K562 (cell line): Measurements from ENCODE around the gene TUT1. TPM values are rescaled to one million over a fixed set of nuclear protein-coding genes. Genes with fewer than 3 reads are reported as not detected.

Experiments used
- CBX5 ChIP-seq: IDR thresholded peaks from 2 replicates; pipeline ENCODE4 v1.6.1; 2014; ENCODE audit warnings: low read depth, borderline replicate concordance
- CTBP1 ChIP-seq: fragments of 450-650 bp; IDR thresholded peaks from 2 replicates; pipeline ENCODE4 v1.6.1; 2016; ENCODE audit warnings: borderline replicate concordance
- ETV6 ChIP-seq, 3 experiments: fragments of 150-350 bp in 1 of 3; sonication (generic) in 1 of 3; formaldehyde crosslinking in 1 of 3; IDR thresholded peaks; 2 replicates each; pipeline versions ENCODE4 v1.6.1 to v1.8.0; 2014 to 2022; ENCODE audit warnings: borderline replicate concordance in 2 of 3, low read depth in 2 of 3, antibody characterized with exemption in 1 of 3, low read length in 1 of 3, mild to moderate bottlenecking in 1 of 3, missing genetic modification reagents in 1 of 3
- HINFP ChIP-seq: fragments of 450-650 bp; conservative IDR thresholded peaks from 2 replicates; pipeline ENCODE4 v1.6.1; 2016; ENCODE audit warnings: missing genetic modification characterization, low read depth, mild to moderate bottlenecking, control low read depth, missing compliant biosample characterization
- KAT7 ChIP-seq: sonication (generic); formaldehyde crosslinking; IDR thresholded peaks from 2 replicates; pipeline ENCODE4 v1.8.0; 2022; ENCODE audit warnings: missing genetic modification reagents, mild to moderate bottlenecking, borderline replicate concordance
- LCOR ChIP-seq: sonication (generic); formaldehyde crosslinking; IDR thresholded peaks from 2 replicates; pipeline ENCODE4 v1.8.0; 2022; ENCODE audit warnings: mild to moderate bottlenecking, missing genetic modification reagents
- MIER1 ChIP-seq: fragments of 450-650 bp; IDR thresholded peaks from 2 replicates; pipeline ENCODE4 v1.6.1; 2016; ENCODE audit warnings: antibody characterized with exemption, mild to moderate bottlenecking, low read depth
- MYNN ChIP-seq, 2 experiments: sonication (generic); formaldehyde crosslinking in 1 of 2; IDR thresholded peaks; 2 replicates each; pipeline versions ENCODE4 v1.5.0 to v1.6.1; 2016 to 2020; ENCODE audit warnings: antibody characterized with exemption in 1 of 2, missing genetic modification reagents in 1 of 2
- PREB ChIP-seq: sonication (generic); formaldehyde crosslinking; IDR thresholded peaks from 2 replicates; pipeline ENCODE4 v1.8.1; 2023; ENCODE audit warnings: mild to moderate bottlenecking, missing genetic modification reagents
- RHOXF2B ChIP-seq: fragments of 250-450 bp; sonication (Bioruptor Pico); conservative IDR thresholded peaks from 2 replicates; pipeline ENCODE4 v1.5.1; 2021
- SETDB1 ChIP-seq: IDR thresholded peaks from one replicate; pipeline ENCODE4 v1.6.1; 2012; ENCODE audit warnings: low read length, control low read depth, inconsistent platforms
- SIN3A ChIP-seq, 2 experiments: fragments of 150-350 bp in 1 of 2; IDR thresholded peaks; 2 replicates each; pipeline ENCODE4 v1.6.1; 2011 to 2016; ENCODE audit warnings: borderline replicate concordance in 2 of 2, low read depth in 2 of 2, low read length in 2 of 2, mild to moderate bottlenecking in 2 of 2, moderate library complexity in 2 of 2; ENCODE audit not compliant: control insufficient read depth in 1 of 2
- TAL1 ChIP-seq: fragments of 450-650 bp; IDR thresholded peaks from 2 replicates; pipeline ENCODE4 v1.6.1; 2016; ENCODE audit warnings: mild to moderate bottlenecking
- YY1 ChIP-seq, 3 experiments: IDR thresholded peaks; 2 replicates each; pipeline ENCODE4 v1.6.1; 2011; ENCODE audit warnings: low read length in 2 of 3, mild to moderate bottlenecking in 2 of 3, moderate library complexity in 2 of 3, borderline replicate concordance in 1 of 3, control low read depth in 1 of 3, low read depth in 1 of 3; ENCODE audit not compliant: insufficient read depth in 3 of 3, insufficient replicate concordance in 2 of 3, control insufficient read depth in 1 of 3, insufficient read length in 1 of 3; ENCODE audit errors: extremely low read depth in 1 of 3
- ZBTB1 ChIP-seq: sonication (generic); formaldehyde crosslinking; IDR thresholded peaks from 2 replicates; pipeline ENCODE4 v1.8.1; 2023; ENCODE audit warnings: missing genetic modification reagents, low read depth, mild to moderate bottlenecking, borderline replicate concordance
- ZNF592 ChIP-seq: fragments of 450-650 bp; IDR thresholded peaks from 2 replicates; pipeline ENCODE4 v1.6.1; 2017; ENCODE audit warnings: antibody characterized with exemption, mild to moderate bottlenecking
- polyA plus RNA-seq, 8 experiments: library from polyadenylated mRNA; depleted of rRNA in 4 of 8; stranded (reverse) in 5 of 8; unstranded in 3 of 8; fragments of >200 nt; fragmentation: Nextera tagmentation in 2 of 8; fragmentation: Illumina TruSeq in 1 of 8; extraction: Ambion mirVana in 2 of 8; extraction: Trizol in 1 of 8; gene quantifications; 2 replicates each; pipeline versions ENCODE4 v1.2.1 to v1.2.3, GENCODE V29; 2011 to 2014; ENCODE audit warnings: inconsistent platforms in 1 of 8, missing spikeins in 1 of 8
- total RNA-seq, 7 experiments: library from RNA; depleted of rRNA in 6 of 7; stranded (reverse); fragments of >200 nt in 6 of 7; fragmentation: Illumina TruSeq in 2 of 7; extraction: Trizol in 2 of 7; gene quantifications; 2 replicates each; pipeline versions ENCODE4 v1.2.1 to v1.2.3, GENCODE V29; 2011 to 2021; ENCODE audit warnings: low replicate concordance in 1 of 7

TUT1 gene
- total and polyA plus RNA-seq, 9 of the 15 experiments (the other 6 are each of a cell fraction or from before 2014, with no cell fraction given): 0.66 to 44.3 (median 15.7) TPM

GRCh38 chr11:62592146-62592815, 958 bp upstream of the TUT1 start (continued):
- TF ChIP-seq PREB: peak; percentile 74; the same call in 1 of the 2 replicates
- TF ChIP-seq HINFP: no peak
- peak; percentile 26; the same call in 1 of the 2 replicates for TF ChIP-seq TAL1
- peak; percentile 15; the same call in 1 of the 2 replicates for TF ChIP-seq ZNF592
- peak; percentile 46; the same call in 1 of the 2 replicates for TF ChIP-seq MYNN (IDR thresholded peaks at IDR 0.05)
- TF ChIP-seq MYNN (CRISPR knock-in tag; IDR thresholded peaks at IDR 0.05): no peak
- 0 out of 4 replicates have a peak, but pooled peaks of 1 of the 2 experiments have one; percentile 19 for TF ChIP-seq SIN3A (IDR thresholded peaks at IDR 0.05; ENCODE audit: borderline replicate concordance in 2 of 2, control insufficient read depth in 1 of 2, low read depth in 2 of 2, low read length in 2 of 2)
- TF ChIP-seq ETV6 (IDR thresholded peaks at IDR 0.05; ENCODE audit: borderline replicate concordance in 1 of 2, low read depth in 2 of 2, low read length in 1 of 2): no peak; a peak in 1 of 4 replicates
- TF ChIP-seq ETV6 (CRISPR knock-in tag; IDR thresholded peaks at IDR 0.05; ENCODE audit: borderline replicate concordance): no peak
- TF ChIP-seq LCOR (CRISPR knock-in tag): peak; percentile 42; the same call in 1 of the 2 replicates
- TF ChIP-seq CBX5: no peak
- TF ChIP-seq SETDB1: no peak
- TF ChIP-seq MIER1: no peak
- peak; percentile 7; the same call in 1 of the 2 replicates for TF ChIP-seq CTBP1
- 0 out of 2 replicates have a peak, but pooled peaks have one; percentile 52 for TF ChIP-seq ZBTB1 (CRISPR knock-in tag)
- peak in 1 of 3 experiments; percentile 38 for TF ChIP-seq YY1 (IDR thresholded peaks at IDR 0.05; ENCODE audit: borderline replicate concordance in 1 of 3, control insufficient read depth in 1 of 3, extremely low read depth in 1 of 3, insufficient read depth in 3 of 3, insufficient read length in 1 of 3, insufficient replicate concordance in 2 of 3, low read depth in 1 of 3, low read length in 2 of 3)
- TF ChIP-seq RHOXF2B: no peak
- TF ChIP-seq KAT7 (CRISPR knock-in tag): 0 out of 2 replicates have a peak, but pooled peaks have one; percentile 51
